HG03159 (cell line): ENCODE results near the gene SLC1A1.

Experiments
- ATAC-seq: cut with Tn5 transposase; IDR thresholded peaks from one replicate; pipeline ENCODE4 v1.9.1; 2021; ENCODE audit warnings: mild to moderate bottlenecking, moderate library complexity; ENCODE audit not compliant: unreplicated experiment

SLC1A1 gene

DNA sequence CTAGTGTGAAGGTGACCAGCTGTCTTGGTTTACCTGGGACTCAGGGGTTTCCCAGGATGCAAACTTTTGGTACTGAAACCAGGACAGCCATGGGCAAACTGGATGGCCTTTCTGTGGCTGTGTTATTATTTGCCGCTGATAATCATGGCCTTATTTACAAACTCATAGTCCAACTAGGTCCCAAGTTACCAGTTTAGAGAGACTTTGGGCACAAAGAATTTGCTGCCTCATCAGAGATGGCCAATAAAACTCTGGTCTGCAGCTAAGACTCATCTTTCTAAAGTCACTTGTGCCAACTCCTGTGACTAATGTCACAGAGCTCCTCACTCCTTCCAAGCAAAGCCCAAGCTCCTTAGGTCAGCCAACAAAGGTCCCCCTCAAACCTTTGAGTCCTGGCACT is 124.4 kb downstream of the SLC1A1 start:
- ATAC-seq: no peak

DNA sequence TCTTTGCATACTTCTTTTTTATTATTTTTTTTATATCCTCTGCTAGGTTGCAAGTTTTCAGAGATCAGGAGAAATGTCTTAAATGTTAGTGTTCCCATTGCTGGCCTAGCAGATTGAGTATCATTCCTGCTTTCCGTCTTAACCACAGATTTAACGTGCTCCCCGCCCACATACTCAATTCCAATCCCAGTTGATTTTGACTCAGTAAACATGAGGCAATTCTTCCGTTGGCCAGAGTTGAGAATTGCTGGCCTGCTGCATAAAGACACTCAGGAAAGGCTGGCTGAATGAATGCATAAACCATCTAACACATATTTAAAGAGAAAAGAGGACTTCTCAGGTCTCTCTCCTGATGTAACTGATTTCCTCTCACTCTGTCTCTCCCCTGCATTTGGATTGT is 125.0 kb downstream of the SLC1A1 start:
- no peak for ATAC-seq

DNA sequence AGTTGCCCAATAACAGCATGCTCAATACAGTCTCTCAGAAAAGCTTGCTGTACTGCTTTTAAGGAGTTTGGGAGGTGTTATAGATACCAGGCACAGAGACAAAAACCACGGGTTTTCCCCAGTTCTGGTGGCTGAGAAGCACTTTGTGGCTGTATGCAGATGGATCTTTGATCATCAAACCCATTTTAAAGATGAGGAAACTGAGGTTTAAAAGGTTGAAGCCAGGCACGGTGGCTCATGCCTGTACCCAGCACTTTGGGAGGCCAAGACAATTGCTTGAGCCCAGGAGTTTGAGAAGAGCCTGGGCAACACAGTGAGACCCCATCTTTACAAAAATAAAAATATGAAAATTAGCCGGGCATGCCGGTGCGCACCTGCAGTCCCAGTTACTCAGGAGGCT is 125.5 kb downstream of the SLC1A1 start:
- no peak for ATAC-seq

DNA sequence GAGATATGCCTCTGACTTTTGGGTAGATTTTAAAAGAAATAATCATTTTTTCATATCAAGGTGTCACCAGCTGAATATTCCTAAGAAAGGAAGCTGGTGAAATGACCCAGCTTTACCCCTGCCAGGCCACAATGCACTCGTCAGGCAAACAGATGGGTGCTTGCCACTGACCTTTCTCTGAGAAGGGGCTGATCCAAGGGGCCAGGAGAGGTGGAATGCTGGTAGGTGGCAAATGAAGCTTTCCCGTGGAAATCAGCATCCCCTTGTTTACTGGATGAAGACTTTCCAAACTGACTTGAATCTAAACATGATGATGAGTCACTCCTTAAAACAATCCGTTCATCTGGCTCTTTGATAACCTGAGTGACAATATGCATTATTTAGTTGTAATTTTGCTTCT is 127.5 kb downstream of the SLC1A1 start:
- ATAC-seq: no peak

DNA sequence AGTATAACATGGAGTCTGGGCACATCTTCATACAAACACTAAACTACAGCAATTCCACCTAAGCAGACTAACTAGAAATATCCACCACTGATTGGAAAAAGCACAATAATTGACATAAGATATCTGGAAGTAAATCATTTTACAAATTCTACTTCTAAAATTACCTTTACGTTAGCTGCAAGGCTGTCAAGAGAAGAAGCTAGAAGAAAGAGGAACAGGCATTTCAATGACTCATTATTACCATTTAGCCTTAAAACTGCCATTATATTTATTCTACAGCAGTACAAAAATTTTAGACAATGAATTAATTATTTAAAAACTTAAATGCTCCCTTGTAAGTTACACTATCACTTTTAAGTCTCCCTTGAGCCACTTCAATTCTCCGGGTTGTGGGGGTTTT is 128.4 kb downstream of the SLC1A1 start:
- ATAC-seq: no peak

DNA sequence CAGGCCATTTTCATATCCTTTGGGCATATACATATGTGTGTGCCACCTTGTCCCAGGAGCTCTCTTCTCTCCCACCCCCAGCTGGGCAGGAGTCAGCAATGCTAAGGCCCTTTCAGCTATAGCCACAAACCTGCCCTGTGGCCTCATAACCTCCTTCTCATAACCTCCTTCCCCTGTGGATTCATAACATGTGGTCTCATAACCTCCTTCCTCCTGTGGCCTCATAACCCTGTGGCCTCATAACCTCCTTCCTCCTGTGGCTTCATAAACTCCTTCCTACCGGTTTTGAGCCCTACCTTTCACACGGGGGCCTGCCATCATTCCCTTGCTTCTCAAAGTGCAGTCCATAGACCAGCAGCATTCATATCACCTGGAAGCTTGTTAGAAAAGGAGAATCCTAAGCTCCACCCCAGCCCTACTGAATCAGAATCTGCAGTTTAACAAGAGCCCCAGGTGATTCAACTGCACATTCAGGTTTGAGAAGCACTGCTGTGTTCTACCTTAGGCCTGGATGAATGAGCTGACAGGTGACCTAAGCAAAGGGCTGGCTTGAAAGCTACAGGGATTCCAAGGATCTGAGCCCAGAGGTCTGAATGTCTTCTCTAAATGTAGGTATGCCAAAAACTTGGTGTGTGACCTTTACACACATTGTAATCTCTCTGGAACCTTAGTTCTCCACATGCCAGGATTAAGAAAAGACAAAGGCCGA is 129.9 kb downstream of the SLC1A1 start:
- ATAC-seq: no peak

DNA sequence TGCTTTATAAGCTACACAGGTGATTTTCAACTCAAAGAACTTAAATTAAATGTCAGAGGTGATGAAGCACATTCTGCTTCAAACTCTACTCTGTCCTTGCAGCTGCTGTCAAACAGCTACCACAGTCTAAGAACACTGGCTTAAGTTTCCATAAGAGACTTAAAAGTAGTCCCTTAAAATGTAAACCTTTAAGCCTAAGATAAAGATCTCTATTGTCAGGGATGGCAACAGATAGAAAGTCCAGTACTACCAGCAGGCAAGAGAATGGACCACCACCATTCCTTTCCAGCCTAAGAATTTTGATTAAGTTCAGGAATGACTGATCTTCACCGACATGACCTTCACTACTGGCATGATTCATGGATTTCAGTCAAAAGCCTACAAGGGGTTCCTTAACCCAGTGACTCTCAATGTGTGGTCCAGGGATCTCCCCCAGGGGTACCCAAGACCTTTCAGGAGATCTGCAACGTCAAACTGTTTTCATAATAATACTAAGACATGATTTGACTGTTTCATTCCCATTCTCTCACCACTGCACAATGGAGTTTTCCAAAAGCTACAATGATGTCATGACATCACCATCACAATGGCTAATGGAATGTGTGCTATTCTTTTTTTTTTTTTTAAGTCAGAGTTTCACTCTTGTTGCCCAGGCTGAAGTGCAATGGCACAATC is 130.8 kb downstream of the SLC1A1 start:
- no peak for ATAC-seq

DNA sequence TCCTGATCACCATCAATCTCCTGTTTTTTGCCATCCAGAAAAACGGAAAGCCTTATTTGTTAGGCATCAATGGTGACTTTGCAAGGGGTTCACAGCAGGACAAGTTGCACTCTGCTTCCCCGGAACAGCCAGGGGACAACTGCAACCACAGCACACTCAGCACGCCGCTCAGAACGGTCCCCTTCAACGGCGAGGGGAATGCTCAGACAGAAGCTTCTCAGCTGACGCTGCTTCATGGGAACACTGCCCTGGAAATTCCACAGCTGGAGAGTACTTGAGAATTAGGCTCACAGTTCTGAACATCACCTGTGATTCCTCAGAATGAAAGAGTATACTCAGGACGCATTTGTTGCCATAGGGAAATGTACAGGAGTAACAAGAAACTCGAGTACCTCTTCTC is 131.7 kb downstream of the SLC1A1 start:
- no peak for ATAC-seq

DNA sequence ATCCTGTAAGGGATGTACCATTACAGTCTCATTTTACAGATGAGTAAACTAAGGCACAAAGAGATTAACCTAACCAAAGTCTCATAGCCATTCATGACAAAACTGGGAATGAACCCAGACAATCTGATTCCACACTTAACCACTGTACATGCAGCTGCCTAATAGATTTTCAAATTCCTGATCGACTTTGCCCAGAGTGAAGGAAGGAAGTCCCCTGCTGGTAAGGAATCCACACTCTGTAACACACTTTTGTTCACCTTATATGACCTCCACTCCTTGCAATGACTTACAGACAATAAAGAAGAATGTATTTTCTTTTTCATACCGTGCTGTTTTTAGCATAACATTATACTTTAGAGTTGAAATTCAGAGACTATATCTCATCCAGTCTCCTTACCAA is 140.6 kb downstream of the SLC1A1 start:
- no peak for ATAC-seq
